Ishikawa (cell line): ENCODE measurements around the gene SPNS3.

Experiments used
- CEBPB ChIP-seq: IDR thresholded peaks from 2 replicates; pipeline ENCODE4 v1.6.1; 2012
- CREB1 ChIP-seq: IDR thresholded peaks from 2 replicates; pipeline ENCODE4 v1.6.1; 2012; ENCODE audit warnings: low read depth
- EGR1 ChIP-seq: IDR thresholded peaks from 2 replicates; pipeline ENCODE4 v1.6.1; 2012
- EP300 ChIP-seq: IDR thresholded peaks from 2 replicates; pipeline ENCODE4 v1.6.1; 2012; ENCODE audit warnings: borderline replicate concordance
- FOXM1 ChIP-seq: IDR thresholded peaks from 2 replicates; pipeline ENCODE4 v1.6.1; 2012; ENCODE audit warnings: low read depth, borderline replicate concordance
- RAD21 ChIP-seq: IDR thresholded peaks from 2 replicates; pipeline ENCODE4 v1.6.1; 2012; ENCODE audit warnings: low read depth
- TAF1 ChIP-seq: IDR thresholded peaks from 2 replicates; pipeline ENCODE4 v1.6.1; 2012; ENCODE audit warnings: low read depth, mild to moderate bottlenecking
- TEAD4 ChIP-seq: IDR thresholded peaks from 2 replicates; pipeline ENCODE4 v1.6.1; 2012
- YY1 ChIP-seq: IDR thresholded peaks from 2 replicates; pipeline ENCODE4 v1.6.1; 2012; ENCODE audit warnings: low read depth
- TF ChIP-seq, protein P1 (sequence below): IDR thresholded peaks from 2 replicates; pipeline ENCODE4 v1.6.1; 2012; ENCODE audit warnings: low read depth, mild to moderate bottlenecking

DNA sequence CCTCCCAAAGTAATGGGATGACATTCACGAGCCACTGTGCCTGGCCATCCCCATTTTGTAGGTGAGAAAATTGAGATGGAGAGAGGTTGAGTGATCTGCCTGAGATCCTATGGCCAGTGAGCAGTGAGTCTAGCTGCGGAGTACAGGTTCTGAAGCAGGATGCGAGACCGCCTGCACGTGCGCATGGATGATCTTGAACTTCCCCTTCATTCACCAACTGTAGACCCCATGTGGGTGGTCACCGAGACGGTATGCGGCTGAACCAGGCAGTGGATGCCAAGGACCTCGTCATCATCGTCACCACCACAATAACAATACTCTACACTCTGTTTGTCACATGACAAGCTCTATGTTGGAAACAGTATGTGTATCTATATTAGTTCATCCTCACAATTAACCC lies 6.2 kb upstream of the SPNS3 start:
- TF ChIP-seq CREB1: no peak
- TF ChIP-seq EGR1: no peak
- no peak for TF ChIP-seq CEBPB
- no peak for TF ChIP-seq FOXM1
- TF ChIP-seq, protein P1, sequence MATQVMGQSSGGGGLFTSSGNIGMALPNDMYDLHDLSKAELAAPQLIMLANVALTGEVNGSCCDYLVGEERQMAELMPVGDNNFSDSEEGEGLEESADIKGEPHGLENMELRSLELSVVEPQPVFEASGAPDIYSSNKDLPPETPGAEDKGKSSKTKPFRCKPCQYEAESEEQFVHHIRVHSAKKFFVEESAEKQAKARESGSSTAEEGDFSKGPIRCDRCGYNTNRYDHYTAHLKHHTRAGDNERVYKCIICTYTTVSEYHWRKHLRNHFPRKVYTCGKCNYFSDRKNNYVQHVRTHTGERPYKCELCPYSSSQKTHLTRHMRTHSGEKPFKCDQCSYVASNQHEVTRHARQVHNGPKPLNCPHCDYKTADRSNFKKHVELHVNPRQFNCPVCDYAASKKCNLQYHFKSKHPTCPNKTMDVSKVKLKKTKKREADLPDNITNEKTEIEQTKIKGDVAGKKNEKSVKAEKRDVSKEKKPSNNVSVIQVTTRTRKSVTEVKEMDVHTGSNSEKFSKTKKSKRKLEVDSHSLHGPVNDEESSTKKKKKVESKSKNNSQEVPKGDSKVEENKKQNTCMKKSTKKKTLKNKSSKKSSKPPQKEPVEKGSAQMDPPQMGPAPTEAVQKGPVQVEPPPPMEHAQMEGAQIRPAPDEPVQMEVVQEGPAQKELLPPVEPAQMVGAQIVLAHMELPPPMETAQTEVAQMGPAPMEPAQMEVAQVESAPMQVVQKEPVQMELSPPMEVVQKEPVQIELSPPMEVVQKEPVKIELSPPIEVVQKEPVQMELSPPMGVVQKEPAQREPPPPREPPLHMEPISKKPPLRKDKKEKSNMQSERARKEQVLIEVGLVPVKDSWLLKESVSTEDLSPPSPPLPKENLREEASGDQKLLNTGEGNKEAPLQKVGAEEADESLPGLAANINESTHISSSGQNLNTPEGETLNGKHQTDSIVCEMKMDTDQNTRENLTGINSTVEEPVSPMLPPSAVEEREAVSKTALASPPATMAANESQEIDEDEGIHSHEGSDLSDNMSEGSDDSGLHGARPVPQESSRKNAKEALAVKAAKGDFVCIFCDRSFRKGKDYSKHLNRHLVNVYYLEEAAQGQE: no peak
- no peak for TF ChIP-seq YY1
- no peak for TF ChIP-seq TAF1
- TF ChIP-seq TEAD4: no peak
- TF ChIP-seq EP300: no peak
- no peak for TF ChIP-seq RAD21
